GM23248 (cell line): ENCODE results near the gene ADPRHL1. TPM values are rescaled to one million over a fixed set of nuclear protein-coding genes. Genes with fewer than 3 reads are reported as not detected.
A peak's percentile ranks its signal among the peaks of the same experiment; 100 is the strongest.

ENCODE experiments used
- DNase-seq: peaks from one replicate; pipeline ENCODE4 v3.0.0-alpha.2; 2015
- H2AFZ ChIP-seq: fragments of 200-600 bp; sonication (generic); 2 replicates; pipeline ENCODE4 v1.6.1; 2016; ENCODE audit warnings: antibody characterized with exemption
- H3F3A ChIP-seq: fragments of 200-600 bp; sonication (generic); 2 replicates; pipeline ENCODE4 v1.6.1; 2016; ENCODE audit warnings: mild to moderate bottlenecking, antibody characterized with exemption, mixed run types; ENCODE audit not compliant: insufficient read depth
- H3K27ac ChIP-seq: fragments of 200-600 bp; sonication (generic); 2 replicates; pipeline ENCODE4 v1.5.1; 2016; ENCODE audit warnings: mild to moderate bottlenecking
- H3K27me3 ChIP-seq: fragments of 200-600 bp; sonication (generic); replicated peaks from 2 replicates; pipeline ENCODE4 v1.6.1; 2016; ENCODE audit warnings: mild to moderate bottlenecking; ENCODE audit not compliant: insufficient read depth
- H3K36me3 ChIP-seq: fragments of 200-600 bp; sonication (generic); 2 replicates; pipeline ENCODE4 v1.6.1; 2016; ENCODE audit warnings: low read depth, mild to moderate bottlenecking
- H3K4me1 ChIP-seq: fragments of 200-600 bp; sonication (generic); 2 replicates; pipeline ENCODE4 v1.6.1; 2016; ENCODE audit warnings: mild to moderate bottlenecking; ENCODE audit not compliant: insufficient read depth
- H3K4me2 ChIP-seq: fragments of 200-600 bp; sonication (generic); one replicate; pipeline ENCODE4 v1.6.1; 2016; ENCODE audit warnings: mild to moderate bottlenecking; ENCODE audit not compliant: unreplicated experiment
- H3K4me3 ChIP-seq: fragments of 200-600 bp; sonication (generic); 2 replicates; pipeline ENCODE4 v1.5.1; 2016; ENCODE audit warnings: mild to moderate bottlenecking
- H3K79me2 ChIP-seq: fragments of 200-600 bp; sonication (generic); 2 replicates; pipeline ENCODE4 v1.6.1; 2016; ENCODE audit warnings: mild to moderate bottlenecking; ENCODE audit not compliant: insufficient read depth
- H3K9ac ChIP-seq: fragments of 200-600 bp; sonication (generic); 2 replicates; pipeline ENCODE4 v1.6.1; 2016; ENCODE audit warnings: mild to moderate bottlenecking
- H3K9me2 ChIP-seq: fragments of 200-600 bp; sonication (generic); 2 replicates; pipeline ENCODE4 v1.6.1; 2016; ENCODE audit warnings: mixed run types, mild to moderate bottlenecking, moderate library complexity; ENCODE audit not compliant: insufficient read depth
- H3K9me3 ChIP-seq: fragments of 200-600 bp; sonication (generic); one replicate; pipeline ENCODE4 v1.6.1; 2017; ENCODE audit warnings: low read depth
- H4K20me1 ChIP-seq: fragments of 200-600 bp; sonication (generic); 2 replicates; pipeline ENCODE4 v1.6.0; 2016; ENCODE audit not compliant: insufficient read depth
- EZH2 ChIP-seq: fragments of 200-600 bp; sonication (generic); IDR thresholded peaks from 2 replicates; pipeline ENCODE4 v1.6.1; 2018; ENCODE audit warnings: antibody characterized with exemption, mild to moderate bottlenecking; ENCODE audit not compliant: insufficient read depth, poor library complexity, severe bottlenecking
- EZH2phosphoT487 ChIP-seq: fragments of 200-600 bp; sonication (generic); IDR thresholded peaks from 2 replicates; pipeline ENCODE4 v1.6.1; 2018; ENCODE audit warnings: antibody characterized with exemption, moderate library complexity, mild to moderate bottlenecking, low read depth; ENCODE audit not compliant: insufficient read depth
- WGBS, 2 experiments: methylation state at CpG; one replicate each; pipeline ENCODE4 v1.1.6; 2015 to 2017; ENCODE audit warnings: low lambda C conversion rate in 2 of 2, low coverage in 1 of 2; ENCODE audit errors: missing lambda C conversion rate in 2 of 2; 5-methylcytosine and 5-hydroxymethylcytosine counted together
- in situ Hi-C: fragments of 300-500 bp; cut with MboI; formaldehyde crosslinking; loops from 2 replicates; pipeline ENCODE4 v1.15.0; 2020
- polyA plus RNA-seq: library from polyadenylated mRNA; unstranded; fragments of >200 nt; fragmentation: Nextera tagmentation; extraction: Ambion mirVana; gene quantifications from 2 replicates; pipeline ENCODE4 v1.2.1, GENCODE V29; 2016
- total RNA-seq: library from RNA; depleted of rRNA; stranded (reverse); fragments of >200 nt; shearing (Covaris generic); gene quantifications from 2 replicates; pipeline ENCODE4 v1.2.3, GENCODE V29; 2014

ADPRHL1 gene
- total and polyA plus RNA-seq, 2 experiments from 2014 or later: 1.8 to 2.2 TPM

- Histone ChIP-seq H3K9me3 (no peaks in the 10 kb centered on the region), H3K9ac (no peak overlapping the region), H3K4me2 (no peak overlapping the region), H2AFZ (no peak overlapping the region), H3K4me1 (peaks cover 13% of the 10 kb centered on the region), H3K9me2 (no peaks in the 10 kb centered on the region), H3F3A (peaks cover 7% of the 10 kb centered on the region), H4K20me1 (no peaks in the 10 kb centered on the region), H3K27me3 (no peaks in the 10 kb centered on the region), H3K36me3 (no peaks in the 10 kb centered on the region; the same call in 1 of the 2 replicates), H3K27ac (no peak overlapping the region), H3K4me3 (no peak overlapping the region), H3K79me2 (no peaks in the 10 kb centered on the region)
- DNase-seq: no peak
- in situ Hi-C loops: no loop called here
- TF ChIP-seq EZH2 (no peak), EZH2phosphoT487 (no peak)
- WGBS, 2 experiments: 88 to 95% methylated on average over 13 of the region's 13 CpGs
Measured at GRCh38 chr13:113449693-113450347, 3.5 kb downstream of the ADPRHL1 start.

- Histone ChIP-seq H4K20me1 (no peaks in the 10 kb centered on the region), H3K27me3 (no peaks in the 10 kb centered on the region), H3K9me3 (no peaks in the 10 kb centered on the region), H3K27ac (no peak overlapping the region), H2AFZ (no peak overlapping the region), H3K4me3 (no peak overlapping the region), H3K79me2 (no peaks in the 10 kb centered on the region), H3K4me1 (peaks cover 6% of the 10 kb centered on the region), H3F3A (no peaks in the 10 kb centered on the region), H3K36me3 (no peaks in the 10 kb centered on the region; the same call in 1 of the 2 replicates), H3K9me2 (no peaks in the 10 kb centered on the region), H3K9ac (no peak overlapping the region), H3K4me2 (no peak overlapping the region)
- in situ Hi-C loops: no loop called here
- TF ChIP-seq EZH2: no peak
- TF ChIP-seq EZH2phosphoT487: no peak
- WGBS, 2 experiments: 78 to 84% methylated on average over 26 to 29 of the region's 29 CpGs
- DNase-seq: peak; percentile 33
Measured at GRCh38 chr13:113448885-113449692, 4.2 kb downstream of the ADPRHL1 start.

- Histone ChIP-seq H3K4me3 (no peak overlapping the region), H3F3A (no peaks in the 10 kb centered on the region), H3K27ac (no peak overlapping the region), H4K20me1 (no peaks in the 10 kb centered on the region), H3K4me2 (no peak overlapping the region), H3K9ac (no peak overlapping the region), H3K36me3 (no peaks in the 10 kb centered on the region; the same call in 1 of the 2 replicates), H3K27me3 (no peaks in the 10 kb centered on the region), H3K4me1 (0 out of 2 replicates have a peak, but pooled peaks cover 2% of the 10 kb centered on the region), H3K9me3 (no peaks in the 10 kb centered on the region), H3K9me2 (no peaks in the 10 kb centered on the region), H2AFZ (no peak overlapping the region), H3K79me2 (no peaks in the 10 kb centered on the region)
- no peak for DNase-seq
- no peak for TF ChIP-seq EZH2
- no peak for TF ChIP-seq EZH2phosphoT487
- in situ Hi-C loops: no loop called here
- WGBS, 2 experiments: 77 to 82% methylated on average over 6 of the region's 6 CpGs
Measured at GRCh38 chr13:113448545-113448884, 4.8 kb downstream of the ADPRHL1 start.

- H3K4me3 ChIP-seq: no peak overlapping the region
- in situ Hi-C loops: no loop called here
- H3K27ac ChIP-seq: no peak overlapping the region
- no peak overlapping the region for H3K9ac ChIP-seq
- H2AFZ ChIP-seq: no peak overlapping the region
- H3K4me1 ChIP-seq: no peaks in the 10 kb centered on the region
- no peaks in the 10 kb centered on the region for H3K9me3 ChIP-seq
- H3K36me3 ChIP-seq: peaks cover 5% of the 10 kb centered on the region; the same call in 1 of the 2 replicates
- H3K4me2 ChIP-seq: no peak overlapping the region
- WGBS, 2 experiments: 92% methylated on average over 6 of the region's 6 CpGs
- no peaks in the 10 kb centered on the region for H3K9me2 ChIP-seq
- H3K27me3 ChIP-seq: no peaks in the 10 kb centered on the region
- no peaks in the 10 kb centered on the region for H3F3A ChIP-seq
- no peaks in the 10 kb centered on the region for H3K79me2 ChIP-seq
- no peak for TF ChIP-seq EZH2phosphoT487
- no peak for TF ChIP-seq EZH2
- DNase-seq: no peak
- H4K20me1 ChIP-seq: no peaks in the 10 kb centered on the region
Measured at GRCh38 chr13:113447596-113447995, 5.7 kb downstream of the ADPRHL1 start.
